GM19328 (cell line): ENCODE data around the gene MPL.

ENCODE experiments used
- ATAC-seq: cut with Tn5 transposase; IDR thresholded peaks from one replicate; pipeline ENCODE4 v1.9.1; 2021; ENCODE audit warnings: mild to moderate bottlenecking, moderate library complexity; ENCODE audit not compliant: unreplicated experiment

The MPL gene

DNA sequence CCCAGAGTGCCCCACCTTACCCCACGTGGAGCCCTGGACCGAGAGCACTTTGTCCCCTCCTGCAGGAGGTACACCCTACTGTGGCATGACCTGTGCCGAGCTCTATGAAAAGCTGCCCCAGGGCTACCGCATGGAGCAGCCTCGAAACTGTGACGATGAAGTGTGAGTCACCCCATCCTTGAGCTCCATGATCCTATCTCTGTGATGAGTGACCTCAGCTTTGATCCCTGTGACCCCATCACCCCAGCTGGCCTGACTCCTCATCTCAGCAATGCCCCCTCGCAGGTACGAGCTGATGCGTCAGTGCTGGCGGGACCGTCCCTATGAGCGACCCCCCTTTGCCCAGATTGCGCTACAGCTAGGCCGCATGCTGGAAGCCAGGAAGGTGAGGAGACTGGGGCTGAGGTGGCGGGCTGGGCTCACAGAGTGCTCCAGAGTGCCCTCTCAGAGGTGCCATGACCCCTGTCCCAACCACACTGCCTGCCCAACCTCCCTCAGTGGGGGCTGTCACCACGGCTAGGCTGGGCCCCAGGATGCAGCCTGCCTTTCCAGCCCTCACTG is 16.2 kb upstream of the MPL start:
- ATAC-seq, result no peak

DNA sequence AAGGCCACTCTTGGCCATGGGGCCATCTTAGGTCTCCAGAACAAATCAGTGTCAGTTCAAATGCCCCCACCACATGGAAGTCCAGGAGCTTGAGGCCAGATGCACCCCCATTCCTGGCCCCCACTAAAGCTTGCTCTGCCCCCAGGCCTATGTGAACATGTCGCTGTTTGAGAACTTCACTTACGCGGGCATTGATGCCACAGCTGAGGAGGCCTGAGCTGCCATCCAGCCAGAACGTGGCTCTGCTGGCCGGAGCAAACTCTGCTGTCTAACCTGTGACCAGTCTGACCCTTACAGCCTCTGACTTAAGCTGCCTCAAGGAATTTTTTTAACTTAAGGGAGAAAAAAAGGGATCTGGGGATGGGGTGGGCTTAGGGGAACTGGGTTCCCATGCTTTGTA is 15.1 kb upstream of the MPL start:
- no peak for ATAC-seq

DNA sequence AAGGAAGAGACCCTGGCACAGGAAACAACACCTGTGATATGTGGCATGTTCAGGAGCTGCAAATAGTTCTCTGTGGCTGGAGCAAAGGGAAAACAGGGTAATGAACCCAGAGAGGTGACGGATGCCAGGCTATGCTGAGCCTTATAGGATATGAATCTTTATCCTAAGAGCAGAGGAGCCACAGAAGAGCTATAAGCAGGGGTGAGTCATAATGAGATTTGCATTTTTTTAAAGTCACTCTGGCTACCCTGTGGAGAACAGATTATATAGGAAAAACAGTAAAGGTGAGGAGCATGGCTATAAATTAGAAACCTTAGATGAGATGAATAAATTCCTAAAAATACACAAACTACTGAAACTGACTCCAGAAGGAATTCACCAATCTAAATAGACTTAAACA is 12.8 kb upstream of the MPL start:
- ATAC-seq, result no peak

DNA sequence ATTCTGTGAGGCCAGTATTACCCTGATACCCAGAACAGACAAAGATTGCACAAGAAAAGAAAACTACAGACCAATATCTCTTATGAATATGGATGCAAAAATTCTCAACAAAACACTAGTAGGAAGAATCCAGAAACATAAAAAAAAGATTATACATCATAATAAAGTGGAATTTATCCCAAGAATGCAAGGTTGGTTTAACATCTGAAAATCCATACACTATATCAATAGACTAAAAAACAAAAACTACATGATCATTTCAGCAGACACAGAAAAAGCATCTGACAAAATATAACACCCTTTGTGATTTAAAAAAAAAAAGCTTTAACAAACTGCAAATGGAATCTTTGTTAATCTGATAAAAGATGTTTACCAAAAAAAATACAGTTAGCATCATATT is 12.2 kb upstream of the MPL start:
- ATAC-seq, result no peak

DNA sequence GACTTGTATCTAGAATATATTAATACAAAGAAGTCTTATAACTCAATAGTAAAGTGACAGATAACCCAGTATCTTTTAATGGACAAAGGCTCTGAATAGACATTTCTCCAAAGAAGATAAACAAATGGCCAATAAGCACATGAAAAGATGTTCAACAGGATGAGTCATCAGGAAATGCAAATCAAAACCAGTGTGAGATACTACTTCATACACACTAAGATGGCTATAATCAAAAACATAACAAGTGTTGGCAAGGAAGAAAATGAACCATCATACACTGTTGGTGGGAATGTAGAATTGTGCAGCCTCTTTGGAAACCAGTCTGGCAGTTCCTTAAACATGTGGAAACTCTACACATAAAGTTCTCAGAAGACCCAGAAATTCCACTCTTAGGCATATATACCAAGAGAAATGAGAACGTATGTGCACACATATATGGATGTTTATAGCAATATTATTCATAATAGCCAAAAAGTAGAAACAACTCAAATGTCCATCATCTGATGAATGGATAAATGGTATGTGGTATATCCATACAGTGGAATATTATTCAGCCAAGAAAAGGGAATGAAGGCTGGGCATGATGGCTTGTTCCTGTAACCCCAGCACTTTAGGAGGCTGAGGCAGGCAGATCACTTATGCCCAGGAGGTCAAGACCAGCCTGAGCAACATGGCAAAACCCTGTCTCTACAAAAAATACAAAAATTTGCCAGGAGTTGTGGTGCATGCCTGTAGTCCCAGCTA is 9.9 kb upstream of the MPL start:
- ATAC-seq, result no peak

DNA sequence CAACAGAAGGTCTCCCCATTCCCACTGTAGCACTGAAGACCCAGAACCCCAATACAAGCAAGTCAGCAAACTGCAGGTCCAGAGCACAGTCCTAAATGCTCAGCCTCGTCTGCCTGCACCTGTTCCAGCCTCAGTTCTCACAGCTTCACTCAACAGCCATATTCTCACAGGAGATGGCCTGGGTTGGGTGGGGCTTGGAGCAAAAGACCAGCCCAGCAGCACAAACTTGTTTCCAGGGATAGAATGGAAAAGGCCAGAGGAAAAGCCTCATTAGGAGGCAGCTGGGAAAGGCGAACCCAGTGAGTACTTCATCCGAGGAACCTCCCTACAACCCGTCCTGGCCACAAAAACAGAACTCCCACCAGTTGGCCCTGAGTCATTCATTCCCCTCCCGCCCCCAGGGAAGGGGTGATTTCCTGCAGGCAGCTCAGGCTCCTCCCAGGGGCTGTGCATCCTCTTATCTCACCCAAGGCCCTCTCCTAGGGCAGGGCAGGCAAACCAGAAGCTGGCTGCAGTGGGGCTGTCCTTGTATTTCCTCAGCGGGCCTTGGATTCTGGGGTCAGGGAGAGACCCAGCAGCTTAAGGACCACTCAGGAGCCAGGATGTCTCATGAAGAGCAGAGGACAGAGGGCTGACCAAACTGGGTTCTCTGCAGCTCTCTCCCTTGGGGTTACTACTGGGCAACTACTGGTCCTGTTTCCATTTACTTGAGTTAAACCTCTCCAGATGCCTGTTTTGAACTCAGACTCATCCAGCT is 7.4 kb upstream of the MPL start:
- no peak for ATAC-seq

DNA sequence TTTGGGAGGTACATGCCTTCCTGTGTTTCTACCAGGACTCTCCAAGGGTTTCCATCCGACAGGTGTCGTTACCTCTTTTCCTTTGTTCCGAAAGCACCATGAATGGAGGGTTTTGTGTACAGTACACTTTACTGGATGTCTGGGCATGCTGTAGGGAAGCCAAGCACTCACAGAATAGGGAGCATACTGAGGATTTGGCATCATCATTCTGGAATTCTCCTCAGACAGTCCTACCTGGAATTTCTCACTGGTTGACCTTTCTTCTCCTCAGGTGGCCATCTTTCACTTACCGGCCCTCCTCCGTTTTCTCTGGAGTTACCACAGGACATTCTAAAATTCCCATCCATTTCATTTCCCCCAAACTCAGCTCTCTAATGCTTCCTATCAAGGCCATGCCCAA is 5.9 kb upstream of the MPL start:
- no peak for ATAC-seq

DNA sequence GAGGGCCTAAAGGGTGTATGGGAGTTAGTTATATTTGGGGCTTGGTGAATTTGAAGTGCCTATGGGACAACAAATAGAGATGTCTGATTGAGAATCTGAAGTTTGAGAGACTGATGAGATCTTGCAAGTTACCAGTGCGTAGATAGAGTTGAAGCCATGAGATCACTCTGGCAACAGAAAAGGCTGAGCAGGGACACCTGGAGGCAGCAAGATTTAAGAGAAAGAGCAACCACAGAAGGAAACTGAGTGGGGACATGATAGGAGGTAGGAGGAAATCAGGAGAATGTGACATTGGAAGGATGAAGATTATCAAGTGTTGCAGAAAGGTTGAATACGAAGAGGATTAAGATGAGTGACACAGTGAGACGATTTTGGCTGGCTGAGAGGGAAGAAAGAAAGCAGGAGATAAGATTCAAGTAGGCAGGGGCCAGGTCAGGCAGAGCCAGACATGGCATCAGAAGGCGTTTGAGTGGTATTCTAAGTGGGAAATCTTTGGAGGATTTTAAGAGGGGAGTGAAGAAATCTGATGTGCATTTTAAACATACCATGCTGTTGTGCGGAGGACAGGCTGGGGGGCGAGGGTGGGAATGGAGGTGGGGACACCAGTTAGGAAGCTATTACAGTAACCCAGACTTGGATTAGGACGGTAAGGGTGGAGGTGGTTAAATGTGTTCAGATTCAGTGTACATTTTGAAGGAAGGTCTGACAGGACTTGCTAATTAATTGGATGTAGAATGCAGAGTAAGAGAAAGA is 3.0 kb upstream of the MPL start:
- no peak for ATAC-seq

DNA sequence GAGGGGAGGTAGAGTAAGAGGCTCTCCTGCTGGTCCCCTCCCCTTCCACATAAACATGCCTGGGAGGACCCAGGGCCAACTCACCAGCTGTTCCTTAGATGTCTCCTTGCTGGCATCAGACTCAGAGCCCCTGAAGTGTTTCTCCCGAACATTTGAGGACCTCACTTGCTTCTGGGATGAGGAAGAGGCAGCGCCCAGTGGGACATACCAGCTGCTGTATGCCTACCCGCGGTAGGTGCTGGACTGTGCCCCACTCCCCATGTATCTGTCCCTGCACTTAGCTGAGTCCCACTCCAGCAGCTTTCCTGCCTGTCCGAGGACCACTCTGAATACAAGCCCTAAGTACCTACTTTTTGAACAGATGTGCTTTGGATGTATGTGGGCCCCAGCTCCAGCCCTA is 383 bp downstream of the MPL start:
- no peak for ATAC-seq

DNA sequence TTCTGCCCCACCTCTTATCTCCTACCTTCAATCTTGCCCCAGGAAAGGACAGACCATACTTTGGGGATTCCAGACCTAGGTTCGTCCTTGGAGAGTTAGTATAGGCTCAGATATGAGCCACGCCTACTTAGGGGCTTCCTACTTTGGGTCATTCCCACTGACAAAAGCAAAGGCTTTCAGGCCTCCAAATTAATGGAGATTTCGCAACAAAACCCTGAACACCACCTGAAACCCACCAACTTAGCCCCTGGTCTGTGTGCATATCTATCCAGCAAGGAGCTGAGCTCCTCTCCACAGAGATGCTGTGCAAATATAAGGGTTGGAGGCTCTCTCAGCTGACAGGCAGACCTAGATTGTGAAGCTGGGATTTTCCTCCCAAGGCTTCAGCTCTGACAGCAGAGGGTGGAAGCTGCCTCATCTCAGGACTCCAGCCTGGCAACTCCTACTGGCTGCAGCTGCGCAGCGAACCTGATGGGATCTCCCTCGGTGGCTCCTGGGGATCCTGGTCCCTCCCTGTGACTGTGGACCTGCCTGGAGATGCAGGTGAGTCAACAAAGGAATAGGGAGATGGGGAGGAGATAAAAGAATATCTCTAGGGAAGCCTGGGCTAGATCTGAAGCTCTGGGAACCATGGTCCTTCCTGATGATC is 2.1 kb downstream of the MPL start:
- no peak for ATAC-seq

DNA sequence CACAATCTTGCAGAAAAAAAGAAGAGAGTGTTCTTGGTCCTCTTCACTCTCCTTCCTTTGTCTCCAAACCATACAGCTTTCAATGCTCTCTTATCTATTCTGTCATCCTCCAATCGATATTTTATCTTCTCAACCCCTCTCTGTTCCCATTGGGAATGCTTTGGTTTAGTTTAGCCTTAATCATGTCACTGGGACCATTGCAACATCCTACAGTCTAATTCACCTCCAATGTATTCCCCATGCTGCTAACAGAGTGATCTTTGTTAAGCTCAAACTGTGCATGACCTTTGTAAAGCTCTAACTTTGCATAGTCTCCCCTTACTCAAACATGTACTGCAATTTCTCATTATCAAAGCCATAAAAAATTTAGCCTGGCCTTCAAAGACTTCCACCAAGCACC is 2.9 kb downstream of the MPL start:
- no peak for ATAC-seq

DNA sequence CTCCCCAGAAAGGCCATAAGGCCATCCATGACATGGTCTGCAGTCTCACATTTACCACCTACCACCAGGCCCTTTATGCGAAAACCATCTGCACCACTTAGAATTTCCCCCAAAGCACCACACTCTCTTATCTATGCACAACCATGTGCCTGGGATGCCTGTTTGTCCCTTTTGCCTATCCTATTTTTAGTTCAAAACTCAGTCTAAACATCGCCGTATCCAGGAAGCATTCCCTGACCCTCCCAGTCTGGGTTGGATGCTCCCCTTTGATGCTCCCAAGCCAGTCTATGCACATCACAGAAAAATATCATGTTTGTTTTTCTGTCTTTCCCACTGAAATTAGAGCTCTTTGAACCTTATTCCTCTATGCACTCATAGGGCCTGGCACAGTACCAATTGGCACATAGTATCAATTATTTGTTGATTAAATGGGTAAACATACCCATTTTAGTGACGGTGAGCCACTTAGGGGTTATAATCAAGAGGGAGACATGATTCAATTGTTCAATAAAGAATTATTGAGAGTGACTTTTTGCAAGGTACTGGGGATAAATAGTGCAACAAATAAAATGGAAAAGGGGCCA is 6.7 kb downstream of the MPL start:
- no peak for ATAC-seq

DNA sequence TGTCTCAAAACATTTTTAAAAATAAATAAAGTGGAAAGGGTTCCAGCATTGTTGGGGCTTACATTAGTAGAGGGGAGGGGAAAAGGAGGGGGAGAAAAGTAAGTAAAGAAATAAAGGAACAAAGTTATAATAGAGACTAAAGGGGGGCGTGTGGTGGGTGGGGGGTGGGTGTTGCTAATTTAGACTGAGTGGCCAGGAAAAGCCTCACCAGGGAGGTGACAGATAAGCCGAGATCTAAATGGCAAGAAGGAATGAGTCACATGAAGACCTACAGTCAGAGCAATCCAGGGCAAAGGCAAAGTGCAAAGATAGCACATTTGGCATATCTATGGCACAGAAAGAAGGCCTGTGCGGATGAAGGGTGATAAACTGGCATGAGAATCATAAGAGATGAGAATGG is 7.5 kb downstream of the MPL start:
- ATAC-seq, result no peak

DNA sequence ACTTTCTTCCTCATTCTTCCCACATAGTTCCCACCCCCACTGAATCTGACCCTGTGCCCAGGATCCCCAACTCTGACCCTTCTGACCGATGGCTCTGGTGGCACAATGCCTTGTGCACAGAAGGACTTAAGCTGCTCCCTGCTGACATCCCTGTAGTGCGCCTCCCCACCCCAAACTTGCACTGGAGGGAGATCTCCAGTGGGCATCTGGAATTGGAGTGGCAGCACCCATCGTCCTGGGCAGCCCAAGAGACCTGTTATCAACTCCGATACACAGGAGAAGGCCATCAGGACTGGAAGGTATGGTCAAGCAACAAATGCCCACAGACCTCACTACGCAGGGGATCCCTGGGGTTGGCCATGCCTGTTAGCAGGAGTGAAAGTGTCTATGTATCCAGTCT is 9.0 kb downstream of the MPL start:
- ATAC-seq, result no peak

DNA sequence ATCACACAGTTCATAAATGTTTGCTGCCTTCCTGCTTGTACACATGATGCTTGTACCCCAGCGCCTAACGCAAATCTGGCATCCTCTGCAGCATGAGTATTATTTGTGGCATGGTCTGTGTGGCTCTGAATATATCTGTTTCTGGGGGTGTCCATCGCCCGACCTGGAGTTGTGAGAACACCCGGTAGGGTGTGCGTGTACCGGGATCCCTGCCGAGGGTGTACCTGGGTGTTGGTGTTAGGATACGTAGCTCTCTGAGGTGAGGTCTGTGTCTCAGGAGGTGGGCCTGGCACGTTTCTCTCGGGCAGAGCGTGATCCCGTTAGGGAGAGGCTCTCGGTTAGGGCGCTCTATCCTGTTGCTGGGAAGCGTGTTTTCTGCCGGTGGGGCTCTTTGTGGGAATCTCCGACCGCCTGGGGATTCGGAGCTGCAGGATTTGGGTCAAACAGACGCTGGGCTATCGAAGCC is 10.8 kb downstream of the MPL start:
- ATAC-seq, result no peak

DNA sequence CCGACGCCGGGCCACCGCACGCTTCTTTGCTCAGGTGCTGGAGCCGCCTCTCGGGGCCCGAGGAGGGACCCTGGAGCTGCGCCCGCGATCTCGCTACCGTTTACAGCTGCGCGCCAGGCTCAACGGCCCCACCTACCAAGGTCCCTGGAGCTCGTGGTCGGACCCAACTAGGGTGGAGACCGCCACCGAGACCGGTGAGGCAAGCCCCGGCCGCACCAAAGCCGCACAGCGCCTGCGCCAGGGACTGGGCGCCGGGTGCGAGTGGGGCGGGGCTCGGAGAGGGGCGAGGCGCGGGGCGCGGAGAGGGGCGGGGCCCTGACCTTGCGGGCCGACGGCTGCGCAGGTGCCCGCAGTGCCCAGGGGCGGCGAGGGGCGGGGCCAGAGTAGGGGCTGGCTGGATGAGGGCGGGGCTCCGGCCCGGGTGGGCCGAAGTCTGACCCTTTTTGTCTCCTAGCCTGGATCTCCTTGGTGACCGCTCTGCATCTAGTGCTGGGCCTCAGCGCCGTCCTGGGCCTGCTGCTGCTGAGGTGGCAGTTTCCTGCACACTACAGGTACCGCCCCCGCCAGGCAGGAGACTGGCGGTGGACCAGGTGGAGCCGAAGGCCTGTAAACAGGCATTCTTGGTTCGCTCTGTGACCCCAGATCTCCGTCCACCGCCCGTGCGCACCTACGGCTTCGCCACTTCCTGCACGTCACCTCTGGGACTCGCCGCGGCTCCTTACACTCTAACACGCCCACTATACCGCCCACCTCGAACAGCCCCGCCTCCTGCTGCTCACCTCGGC is 11.4 kb downstream of the MPL start:
- no peak for ATAC-seq

DNA sequence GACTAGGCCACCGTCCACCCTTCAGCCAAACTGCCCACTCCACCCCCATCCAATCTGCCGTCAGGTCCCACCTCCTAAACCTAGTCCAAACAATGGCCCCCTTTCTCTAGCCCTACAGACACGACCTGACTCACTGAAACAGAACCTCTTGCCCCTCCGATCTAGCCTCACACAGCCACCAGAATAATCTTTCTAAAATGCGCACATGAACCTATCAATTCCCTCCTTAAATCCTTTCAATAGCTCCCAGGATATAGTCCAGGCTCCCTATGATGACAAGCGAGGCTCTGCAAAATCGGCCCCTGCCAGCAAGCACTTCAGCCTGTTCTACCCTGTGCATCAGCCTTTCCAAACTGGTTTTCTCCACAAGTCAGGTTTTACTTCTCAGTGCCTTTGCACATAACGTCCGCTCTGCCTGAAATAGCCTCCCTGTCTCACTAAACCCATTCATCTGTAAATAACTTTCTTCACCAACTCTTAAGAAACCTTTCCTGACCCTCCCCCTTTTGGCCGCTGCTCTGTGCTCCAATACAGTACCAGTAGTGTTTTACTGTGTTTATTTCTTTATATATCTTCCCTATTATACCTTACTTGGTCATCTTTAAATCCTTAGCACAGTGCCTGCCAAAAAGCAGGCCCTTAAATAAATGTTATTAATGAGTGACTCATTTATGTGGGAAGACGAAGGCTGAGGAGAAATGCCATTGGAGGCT is 12.1 kb downstream of the MPL start:
- no peak for ATAC-seq

DNA sequence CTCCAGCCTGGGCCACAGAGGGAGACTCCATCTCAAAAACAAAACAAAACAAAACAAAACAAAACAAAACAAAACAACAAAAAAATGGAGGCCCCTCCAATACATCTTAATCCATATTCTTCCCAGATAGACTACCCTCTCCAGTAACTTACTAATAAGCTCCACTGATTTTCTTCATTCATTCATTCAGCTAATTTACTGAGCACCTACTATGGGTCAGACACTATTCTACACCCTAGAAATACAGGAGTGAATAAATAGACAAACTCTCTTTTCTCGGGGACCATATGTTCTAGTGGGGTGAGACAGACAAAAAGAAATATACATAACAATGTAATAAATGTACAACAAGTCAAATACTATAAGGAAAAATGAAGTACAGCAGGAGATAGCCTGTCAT is 13.4 kb downstream of the MPL start:
- ATAC-seq, result no peak
